CD4-positive, alpha-beta T cell (primary cell): ENCODE measurements around the gene THAP7. TPM values are rescaled to one million over a fixed set of nuclear protein-coding genes. Genes with fewer than 3 reads are reported as not detected.

Source experiments
- ATAC-seq: fragments of 200-7000 bp; cut with Tn5 transposase; one replicate; pipeline ENCODE4 v1.10.0; 2022; ENCODE audit warnings: mild to moderate bottlenecking; ENCODE audit not compliant: poor library complexity
- CTCF ChIA-PET: fragments of 350-600 bp; sonication (Branson Sonifier 250); formaldehyde crosslinking; loops from one replicate; lab custom pipeline; 2021; ENCODE audit warnings: antibody characterized with exemption, inconsistent platforms; lab: Charles Lee
- POLR2A ChIA-PET: fragments of 350-600 bp; sonication (Branson Sonifier 250); formaldehyde crosslinking; loops from one replicate; lab custom pipeline; 2021; ENCODE audit warnings: antibody characterized with exemption, inconsistent platforms; lab: Charles Lee
- DNase-seq, 14 experiments: peaks; one replicate each; pipeline ENCODE4 v3.0.0-alpha.2; 2013 to 2020; ENCODE audit warnings: mixed read lengths in 2 of 14
- H3K27ac ChIP-seq, 2 donors: one replicate each; pipeline versions ENCODE4 v1.5.1 to v1.7.0; 2013; ENCODE audit warnings: low read length in 2 of 2, low read depth in 1 of 2, mild to moderate bottlenecking in 1 of 2
- H3K27me3 ChIP-seq, 2 experiments: 1 replicate in 1 of 2; 2 replicates in 1 of 2; pipeline versions ENCODE4 v1.6.1 to v1.7.0; 2013; ENCODE audit warnings: low read length in 2 of 2, control low read depth in 1 of 2, mild to moderate bottlenecking in 1 of 2, moderate library complexity in 1 of 2; ENCODE audit not compliant: insufficient read depth in 2 of 2, control insufficient read depth in 1 of 2
- H3K36me3 ChIP-seq: one replicate; pipeline ENCODE4 v1.6.1; 2013; ENCODE audit warnings: low read length, control low read depth; ENCODE audit not compliant: insufficient read depth
- H3K4me1 ChIP-seq: one replicate; pipeline ENCODE4 v1.6.1; 2013; ENCODE audit warnings: low read length, control low read depth; ENCODE audit not compliant: insufficient read depth
- H3K4me3 ChIP-seq: one replicate; pipeline ENCODE4 v1.5.1; 2013; ENCODE audit warnings: mild to moderate bottlenecking, low read length, moderate library complexity
- H3K9me3 ChIP-seq, 2 experiments: 1 replicate in 1 of 2; 2 replicates in 1 of 2; pipeline versions ENCODE4 v1.6.1 to v1.7.0; 2013; ENCODE audit warnings: low read length in 2 of 2, mild to moderate bottlenecking in 2 of 2, control low read depth in 1 of 2, moderate library complexity in 1 of 2; ENCODE audit not compliant: control insufficient read depth in 1 of 2, insufficient read depth in 1 of 2
- H3K27ac Mint-ChIP-seq: one replicate; pipeline ENCODE4 v1.8.0; 2020; ENCODE audit warnings: mixed read lengths
- H3K27me3 Mint-ChIP-seq: one replicate; pipeline ENCODE4 v1.8.0; 2021; ENCODE audit warnings: mixed read lengths
- H3K36me3 Mint-ChIP-seq: one replicate; pipeline ENCODE4 v1.8.0; 2021; ENCODE audit warnings: low read depth, mixed read lengths
- H3K4me1 Mint-ChIP-seq: one replicate; pipeline ENCODE4 v1.8.0; 2021; ENCODE audit warnings: low read depth, mixed read lengths
- H3K4me3 Mint-ChIP-seq: one replicate; pipeline ENCODE4 v1.8.0; 2020; ENCODE audit warnings: mild to moderate bottlenecking, mixed read lengths
- H3K9me3 Mint-ChIP-seq: one replicate; pipeline ENCODE4 v1.8.0; 2020; ENCODE audit warnings: mixed read lengths
- intact Hi-C, 2 experiments: fragments of 100-400 bp; cut with DNase I in 1 of 2; cut with micrococcal nuclease in 1 of 2; formaldehyde crosslinking; loops; one replicate each; pipeline versions ENCODE4 v1.15.1 to v1.9.0; 2023 to 2025; cut with DNase I, micrococcal nuclease
- microRNA-seq: library from miRNA; unstranded; fragments of <30 nt; microRNA quantifications from one replicate; pipeline ENCODE4 v1.2.0, GENCODE V29; 2021; ENCODE audit warnings: borderline microRNAs expressed, borderline replicate concordance
- total RNA-seq, 174 experiments: library from RNA in 2 of 174; stranded (reverse) in 2 of 174; gene quantifications; one replicate each; pipeline ENCODE4 v1.2.3 and lab custom pipeline; 2021 to 2026
- TF ChIP-seq, protein P1 (sequence below): fragments of 200-600 bp; IDR thresholded peaks from one replicate; pipeline ENCODE4 v1.8.0; 2022; ENCODE audit warnings: antibody characterized with exemption, mild to moderate bottlenecking

THAP7 gene
- total RNA-seq, 2 experiments from 2014 or later = 82.7 to 84.0 TPM

DNA sequence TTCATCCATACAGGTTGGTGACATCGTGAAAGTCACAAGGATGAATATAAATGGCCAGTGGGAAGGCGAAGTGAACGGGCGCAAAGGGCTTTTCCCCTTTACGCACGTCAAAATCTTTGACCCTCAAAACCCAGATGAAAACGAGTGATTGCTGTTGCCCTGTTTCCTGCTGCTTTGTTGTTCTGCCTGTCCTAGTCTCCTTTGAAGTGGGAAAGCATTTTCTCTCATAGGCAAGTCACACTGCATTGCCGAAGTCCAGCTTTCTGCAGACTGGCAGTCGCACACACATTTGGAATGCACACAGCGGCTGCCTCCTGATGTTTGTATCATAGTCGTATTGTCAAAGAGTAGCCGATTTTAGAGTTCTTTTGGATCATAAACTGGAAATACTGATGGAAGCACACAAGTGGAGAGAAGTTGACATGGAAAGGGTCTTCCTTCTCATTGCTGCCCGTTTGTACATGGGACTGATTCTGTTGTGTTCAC lies 52.2 kb downstream of the THAP7 start:
- ChIA-PET POLR2A (interaction anchor here (0.6 kb wide), 1 partner anchor 486 kb away, joined by 3 read pairs; no protein-coding TSS in a partner anchor), CTCF (no interaction called here)
- intact Hi-C loops = no loop called here
- DNase-seq (no peak), ATAC-seq (no peak)
- peaks cover 34% of the 10 kb centered on the region for H3K4me1 ChIP-seq
- no peak overlapping the region for H3K27ac ChIP-seq
- peak overlapping the region; percentile 49 for H3K27ac Mint-ChIP-seq
- no peaks in the 10 kb centered on the region for H3K9me3 ChIP-seq
- H3K9me3 Mint-ChIP-seq = no peaks in the 10 kb centered on the region
- H3K27me3 Mint-ChIP-seq = no peaks in the 10 kb centered on the region
- H3K36me3 Mint-ChIP-seq = peaks cover 84% of the 10 kb centered on the region
- TF ChIP-seq, protein P1, sequence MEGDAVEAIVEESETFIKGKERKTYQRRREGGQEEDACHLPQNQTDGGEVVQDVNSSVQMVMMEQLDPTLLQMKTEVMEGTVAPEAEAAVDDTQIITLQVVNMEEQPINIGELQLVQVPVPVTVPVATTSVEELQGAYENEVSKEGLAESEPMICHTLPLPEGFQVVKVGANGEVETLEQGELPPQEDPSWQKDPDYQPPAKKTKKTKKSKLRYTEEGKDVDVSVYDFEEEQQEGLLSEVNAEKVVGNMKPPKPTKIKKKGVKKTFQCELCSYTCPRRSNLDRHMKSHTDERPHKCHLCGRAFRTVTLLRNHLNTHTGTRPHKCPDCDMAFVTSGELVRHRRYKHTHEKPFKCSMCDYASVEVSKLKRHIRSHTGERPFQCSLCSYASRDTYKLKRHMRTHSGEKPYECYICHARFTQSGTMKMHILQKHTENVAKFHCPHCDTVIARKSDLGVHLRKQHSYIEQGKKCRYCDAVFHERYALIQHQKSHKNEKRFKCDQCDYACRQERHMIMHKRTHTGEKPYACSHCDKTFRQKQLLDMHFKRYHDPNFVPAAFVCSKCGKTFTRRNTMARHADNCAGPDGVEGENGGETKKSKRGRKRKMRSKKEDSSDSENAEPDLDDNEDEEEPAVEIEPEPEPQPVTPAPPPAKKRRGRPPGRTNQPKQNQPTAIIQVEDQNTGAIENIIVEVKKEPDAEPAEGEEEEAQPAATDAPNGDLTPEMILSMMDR = no peak
- no peaks in the 10 kb centered on the region for H3K27me3 ChIP-seq
- H3K4me3 Mint-ChIP-seq = no peak overlapping the region
- no peak overlapping the region for H3K4me3 ChIP-seq
- peaks cover 56% of the 10 kb centered on the region for H3K36me3 ChIP-seq
- H3K4me1 Mint-ChIP-seq = peaks cover 42% of the 10 kb centered on the region

Small RNA genes within 50 kb of the gene (microRNA-seq; reads per million reads assigned to microRNA genes)
- gene MIR649 = not detected

Other genes with a start within 250 kb of the THAP7 start
- not detected for gene SERPIND1, start 228.0 kb downstream of the THAP7 start, total RNA-seq
- gene PI4KA, start 143.3 kb downstream of the THAP7 start, total RNA-seq = 100 to 1,000 TPM; 137 to 146 TPM
- 10 to 100 TPM; 13.7 to 15.1 TPM for gene SNAP29, start 143.1 kb downstream of the THAP7 start, total RNA-seq
- 10 to 100 TPM; 41.9 to 43.5 TPM for gene CRKL, start 84.7 kb downstream of the THAP7 start, total RNA-seq
- gene AIFM3, start 34.9 kb downstream of the THAP7 start, total RNA-seq = under 1 TPM; 0.34 to 0.41 TPM
- 10 to 100 TPM; 48.4 to 51.3 TPM for gene LZTR1, start 19.8 kb downstream of the THAP7 start, total RNA-seq
- gene P2RX6, start 13.0 kb upstream of the THAP7 start, total RNA-seq = under 1 TPM; 0.14 to 0.69 TPM
- gene SLC7A4, start 30.4 kb upstream of the THAP7 start, total RNA-seq = not detected
- not detected for gene LRRC74B, start 43.8 kb upstream of the THAP7 start, total RNA-seq